Nasal cavity respiratory epithelium epithelial cell of viscerocranial mucosa (primary cell): ENCODE results near the gene GRAP2. TPM values are rescaled to one million over a fixed set of nuclear protein-coding genes. Genes with fewer than 3 reads are reported as not detected.

Source experiments
- total RNA-seq: library from RNA; depleted of rRNA; stranded (reverse); fragments of >200 nt; gene quantifications from 2 replicates; pipeline ENCODE4 v1.2.3, GENCODE V29; 2014

The GRAP2 gene
- not detected in 2 replicates for total RNA-seq

GRCh38 chr22:39900306-39901227, at the start of gene GRAP2:
Gene GRAP2, plus strand, starts transcription at chr22:39901084. Its CDS starts 46,023 bp downstream, at chr22:39947107.

GRCh38 chr22:39893526-39893925, 7.4 kb upstream of the GRAP2 start, which contains the start of gene ENTHD1:
Gene ENTHD1, minus strand, starts transcription at chr22:39893760. Its CDS starts 6,012 bp downstream, at chr22:39887748.

GRCh38 chr22:39959640-39960447, 59.0 kb downstream of the GRAP2 start, which contains the start of gene TMA7B:
Gene TMA7B, plus strand, starts transcription at chr22:39960397. Its CDS starts 3,978 bp downstream, at chr22:39964375.

GRCh38 chr22:39994566-39995392, 93.9 kb downstream of the GRAP2 start, which contains the start of gene FAM83F:
Gene FAM83F, plus strand, starts transcription at chr22:39994954. Its CDS starts 89 bp downstream, at chr22:39995043.

Other genes starting within 250 kb of the GRAP2 start
- gene ENTHD1, start 7.3 kb upstream of the GRAP2 start, total RNA-seq: not detected in 2 replicates
- not detected in 2 replicates for gene TMA7B, start 59.3 kb downstream of the GRAP2 start, total RNA-seq
- gene FAM83F, start 93.9 kb downstream of the GRAP2 start, total RNA-seq: 32.8 and 40.9 TPM in 2 replicates